Measurements from ENCODE around the gene BOD1L2. TPM values are rescaled to one million over a fixed set of nuclear protein-coding genes. Genes with fewer than 3 reads are reported as not detected.

Gene BOD1L2
- polyA plus RNA-seq, 5 donors, result not detected

- DNase-seq, result no peak
Measured at GRCh38 chr18:57150081-57150480, 3.2 kb downstream of the BOD1L2 start.

GRCh38 chr18:57150828-57151227 lies 3.9 kb downstream of the BOD1L2 start:
- no peak for DNase-seq

GRCh38 chr18:57154191-57154830 lies 7.4 kb downstream of the BOD1L2 start:
- DNase-seq, result no peak

DNA sequence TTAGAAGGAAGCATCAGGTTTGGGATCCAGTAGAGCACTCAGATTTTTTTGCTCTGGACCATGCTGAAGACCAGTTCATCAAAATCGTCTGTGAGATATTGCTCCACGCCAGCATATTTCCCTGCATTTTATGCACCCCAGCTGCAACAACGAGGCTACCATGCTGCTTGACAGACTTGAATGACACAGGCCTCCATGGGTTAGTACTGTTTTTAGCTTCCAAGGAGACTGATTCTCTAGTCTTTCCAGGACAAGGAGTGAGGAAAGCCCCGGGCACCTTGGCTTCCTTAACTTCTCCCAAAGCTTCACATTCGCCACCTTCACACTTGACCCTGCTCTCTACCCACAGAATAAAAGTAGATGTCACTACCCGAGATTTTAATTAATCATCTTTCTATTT lies 17.5 kb downstream of the BOD1L2 start:
- no peak for DNase-seq

DNA sequence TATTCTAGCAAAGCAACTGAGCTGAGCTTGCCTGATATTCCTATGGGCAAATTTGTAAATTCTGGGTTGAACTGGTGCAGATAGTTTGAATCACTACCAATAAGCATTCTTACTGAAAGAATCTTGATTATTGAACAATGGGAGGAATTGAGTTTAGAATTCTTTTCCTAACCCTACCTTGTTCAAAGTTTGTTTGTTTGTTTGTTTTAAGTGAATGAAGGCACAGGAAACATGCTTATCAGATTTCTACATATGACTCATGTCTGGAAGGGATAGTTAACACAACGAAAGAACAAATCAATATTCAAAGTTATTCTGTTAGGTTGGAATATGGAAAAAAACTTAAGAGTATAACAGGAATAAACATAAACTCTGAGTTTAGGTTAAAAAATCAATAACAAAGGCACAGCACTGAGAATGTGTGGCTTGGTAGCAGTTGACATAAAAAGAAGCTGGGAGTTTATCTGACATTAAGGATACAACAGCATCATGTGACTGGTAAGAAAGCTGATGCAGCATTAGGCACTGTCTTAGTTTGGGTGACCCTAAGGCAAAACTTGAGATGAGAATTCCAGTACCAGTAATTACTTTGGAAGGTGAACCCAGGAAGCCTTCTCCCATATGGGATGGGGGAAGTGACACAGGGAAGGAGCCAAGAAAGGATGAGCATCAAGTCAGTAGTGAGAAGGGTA lies 20.9 kb downstream of the BOD1L2 start:
- no peak for DNase-seq

DNA sequence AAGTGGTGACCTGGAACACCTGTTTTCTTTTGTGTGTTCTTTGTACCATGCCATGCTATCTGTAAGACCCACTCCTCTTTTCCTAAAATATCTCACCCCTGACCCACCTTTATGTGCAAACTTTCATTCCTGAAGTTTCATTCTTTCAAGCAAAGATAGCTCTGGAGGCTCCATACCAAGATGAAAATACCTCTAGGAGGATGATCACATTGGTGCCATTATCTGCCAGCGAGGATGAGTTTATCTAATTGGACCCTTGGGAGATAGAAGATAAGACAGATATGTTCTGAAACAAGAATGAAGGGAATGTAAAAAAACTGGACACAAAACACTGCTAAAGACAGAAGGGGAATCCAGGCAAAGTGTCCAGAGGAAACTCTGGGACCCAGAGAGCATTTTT lies 24.1 kb downstream of the BOD1L2 start:
- DNase-seq, result no peak

DNA sequence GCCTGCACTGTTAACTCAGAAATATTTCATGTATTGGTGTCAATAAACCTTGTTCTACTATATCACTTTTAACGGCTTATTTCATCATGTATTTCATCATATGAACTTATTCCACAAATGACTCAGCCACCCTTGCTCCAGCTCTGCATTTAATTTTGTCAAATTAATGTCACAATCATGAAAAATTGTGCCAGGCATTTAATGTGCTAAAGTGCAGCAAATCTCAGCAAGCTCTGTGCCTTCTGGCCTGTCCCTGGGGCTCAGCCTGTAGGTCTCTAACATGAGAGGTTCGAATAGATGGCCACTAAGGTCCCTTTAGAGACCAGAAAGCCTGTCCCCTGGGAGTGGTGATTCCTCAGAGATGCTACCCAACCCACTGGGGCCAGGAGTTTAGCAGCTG lies 28.6 kb downstream of the BOD1L2 start:
- no peak for DNase-seq

DNA sequence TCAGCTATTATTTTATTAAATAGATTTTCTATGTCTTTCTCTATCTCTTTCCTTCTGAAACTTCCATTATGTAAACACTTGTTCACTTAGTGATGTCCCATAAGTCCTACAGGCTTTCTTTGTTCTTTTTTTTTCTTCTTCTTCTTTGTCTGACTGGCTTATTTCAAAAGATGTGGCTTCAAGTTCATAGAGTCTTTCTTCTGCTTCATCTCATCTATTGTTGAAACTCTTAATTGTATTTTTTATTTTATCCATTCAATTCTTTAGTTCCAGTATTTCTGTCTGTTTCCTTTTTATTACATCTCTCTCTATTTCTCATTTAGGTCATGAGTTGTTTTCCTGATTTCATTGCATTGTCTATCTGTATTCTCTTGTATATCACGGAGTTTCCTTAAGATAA lies 38.5 kb downstream of the BOD1L2 start:
- no peak for DNase-seq

DNA sequence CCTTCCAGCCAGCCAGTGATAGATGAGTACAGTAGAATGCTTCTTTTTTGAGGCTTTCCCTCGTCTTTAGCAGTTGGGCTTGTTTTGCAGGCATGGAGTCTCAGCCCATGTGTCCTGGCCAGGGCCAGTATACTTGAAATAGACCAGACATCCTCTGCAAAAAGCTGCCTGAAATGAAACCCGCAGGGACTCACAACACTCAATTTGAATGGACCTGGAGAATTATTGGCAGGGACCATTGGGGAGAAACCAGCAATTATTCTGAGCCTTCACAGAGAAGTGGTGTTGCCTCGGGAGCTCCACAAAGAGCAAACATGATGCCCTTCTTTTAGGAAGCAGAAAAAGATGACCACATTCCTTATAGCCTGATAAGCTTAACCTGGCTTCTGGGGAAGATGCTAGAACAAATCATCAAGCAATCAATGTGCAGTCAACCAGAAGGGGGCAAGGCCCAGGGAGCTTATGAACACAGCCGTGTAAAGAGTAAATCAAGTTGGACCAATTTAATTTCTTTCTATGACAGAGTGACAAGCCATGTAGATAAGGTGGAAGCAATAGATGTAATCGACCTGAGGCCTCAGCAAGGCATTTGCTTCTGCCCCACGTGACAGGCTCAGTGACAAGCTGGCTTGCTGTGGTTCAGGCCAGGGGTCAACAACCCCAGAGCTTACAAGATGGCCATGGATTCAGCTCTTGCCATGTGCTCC lies 42.1 kb downstream of the BOD1L2 start:
- no peak for DNase-seq

DNA sequence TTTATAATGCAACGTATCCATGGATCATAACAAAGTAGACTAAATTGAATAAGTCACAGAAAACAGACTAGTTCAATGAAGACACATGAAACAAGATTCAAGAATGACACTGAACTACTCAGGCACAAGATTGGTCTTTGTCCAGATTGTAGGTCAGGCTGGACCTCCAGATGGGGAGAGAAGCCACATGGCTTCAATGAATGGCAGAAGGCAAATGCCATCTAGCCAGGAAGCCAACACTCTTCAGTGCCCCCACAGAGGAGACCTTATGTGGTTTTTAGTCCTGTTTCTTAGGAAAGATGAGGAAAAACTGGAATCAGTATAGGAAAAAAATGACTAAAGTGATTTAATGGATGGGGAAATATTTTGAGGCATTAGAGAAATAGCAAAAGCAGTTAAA lies 43.1 kb downstream of the BOD1L2 start:
- DNase-seq, result no peak

- no peak for DNase-seq
Measured at GRCh38 chr18:57194070-57194469, 47.2 kb downstream of the BOD1L2 start.

DNA sequence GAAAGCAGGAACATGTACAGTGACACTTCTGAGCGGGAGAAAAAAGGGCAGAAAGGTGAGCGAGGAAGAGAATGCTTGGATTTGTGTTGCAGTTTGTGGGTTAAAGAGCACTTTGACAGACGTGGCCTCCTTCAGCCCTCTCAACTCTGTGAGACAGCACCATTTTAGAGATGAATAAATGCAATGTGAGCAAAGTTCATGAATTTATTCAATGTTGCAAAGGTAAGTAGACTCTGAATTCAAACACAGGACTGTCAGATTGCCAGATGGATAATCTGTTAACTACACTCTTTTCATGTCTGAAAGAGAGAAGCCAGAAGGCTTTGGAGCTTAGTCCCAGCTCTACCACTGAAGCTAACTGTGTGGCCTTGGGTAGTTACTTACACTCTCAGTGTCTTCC lies 47.7 kb downstream of the BOD1L2 start:
- DNase-seq, result no peak

DNA sequence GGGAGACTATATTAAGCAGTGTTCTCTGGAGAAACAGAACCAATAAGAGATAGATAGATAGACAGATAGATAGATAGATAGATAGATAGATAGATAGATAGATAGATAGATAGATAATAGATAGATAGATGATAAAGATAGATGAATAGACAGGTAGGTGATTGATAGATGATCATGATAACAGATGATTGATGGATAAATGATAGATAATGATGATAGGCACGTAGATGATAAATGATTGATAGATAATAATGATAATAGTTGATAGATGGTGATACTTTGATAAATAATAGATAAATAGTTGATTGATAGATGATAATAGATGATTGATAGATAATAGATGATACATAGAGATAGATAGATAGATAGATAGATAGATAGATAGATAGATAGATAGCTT lies 48.5 kb downstream of the BOD1L2 start:
- DNase-seq, result no peak

DNA sequence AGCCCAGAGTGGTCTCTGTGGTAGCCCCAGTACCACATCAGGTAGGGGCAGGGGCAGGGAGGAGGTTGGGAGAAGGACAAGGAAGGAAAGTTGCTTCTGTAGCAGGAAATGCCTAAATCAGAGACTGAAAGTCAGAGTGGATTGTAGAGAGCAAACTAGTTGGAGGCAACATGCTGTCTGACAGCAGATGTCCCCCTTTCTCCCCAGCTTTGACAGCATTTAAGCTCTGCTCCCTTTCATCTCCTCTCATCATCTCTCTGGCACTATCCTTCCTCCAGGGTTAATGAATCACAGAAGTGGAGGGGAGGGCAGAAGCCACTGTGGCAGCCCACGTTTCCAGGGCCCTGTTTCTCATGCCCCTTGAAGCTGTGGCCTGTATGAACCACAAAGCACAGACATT lies 50.4 kb downstream of the BOD1L2 start:
- DNase-seq, result no peak

DNA sequence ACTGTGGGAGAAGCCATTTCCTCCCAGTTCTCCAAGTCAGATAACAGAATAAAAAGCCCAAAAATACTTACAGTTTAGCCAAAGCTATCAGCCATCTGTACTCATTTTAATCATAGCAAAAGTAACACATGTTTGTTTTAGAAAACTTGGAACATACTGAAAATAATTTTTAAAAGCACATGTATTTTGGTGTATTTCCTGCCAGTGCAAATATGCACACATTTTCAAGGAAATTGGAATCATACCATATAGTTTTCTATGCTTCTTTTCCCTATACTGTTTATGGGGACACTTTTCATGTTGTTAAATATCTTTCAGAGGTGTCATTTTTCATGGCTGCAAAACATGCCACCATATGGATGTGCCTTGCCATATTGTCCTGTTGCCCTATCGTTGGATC lies 51.2 kb downstream of the BOD1L2 start:
- no peak for DNase-seq

Other genes with a start within 250 kb of the BOD1L2 start
- gene ST8SIA3, start 205.5 kb downstream of the BOD1L2 start, polyA plus RNA-seq (ENCODE audit: insufficient read depth in 1 of 5, insufficient read length in 5 of 5, low replicate concordance in 1 of 5), result under 1 TPM; 0.06 to 0.28 (median 0.11) TPM

All from right lung (tissue), 5 donors.